ENCODE results near the gene ADCY1.
"Not testable (repeated sequence)": the region's sequence is repeated elsewhere in the genome, so short reads cannot be mapped to it uniquely, and the experiment has no call there.

Gene ADCY1

GRCh38 chr7:45761545-45762205 is 187.5 kb downstream of the ADCY1 start:
- ATAC-seq, H3K9me3 Mint-ChIP-seq, H3K27ac Mint-ChIP-seq: not testable (repeated sequence)

GRCh38 chr7:45762225-45762994 is 188.2 kb downstream of the ADCY1 start:
- peaks cover 20% of the 10 kb centered on the region for H3K4me1 Mint-ChIP-seq
- not testable (repeated sequence) for H3K9me3 Mint-ChIP-seq, H3K4me3 Mint-ChIP-seq, H3K27me3 Mint-ChIP-seq, ATAC-seq, DNase-seq, H3K27ac Mint-ChIP-seq

More at GRCh38 chr7:45761545-45762205, 187.5 kb downstream of the ADCY1 start:
- H3K27me3 Mint-ChIP-seq, H3K4me3 Mint-ChIP-seq, DNase-seq: not testable (repeated sequence)
- peaks cover 16% of the 10 kb centered on the region for H3K4me1 Mint-ChIP-seq

GRCh38 chr7:45768516-45769394 is 194.6 kb downstream of the ADCY1 start:
- peak overlapping the region; percentile 98 for H3K27ac Mint-ChIP-seq
- H3K4me3 Mint-ChIP-seq, result peak overlapping the region; percentile 91 to 94
- not testable (repeated sequence) for H3K27me3 Mint-ChIP-seq, H3K9me3 Mint-ChIP-seq
- ATAC-seq (peak; percentile 99), DNase-seq (peak; percentile 97 to 98)
- H3K4me1 Mint-ChIP-seq, result peaks cover 12% of the 10 kb centered on the region

DNA sequence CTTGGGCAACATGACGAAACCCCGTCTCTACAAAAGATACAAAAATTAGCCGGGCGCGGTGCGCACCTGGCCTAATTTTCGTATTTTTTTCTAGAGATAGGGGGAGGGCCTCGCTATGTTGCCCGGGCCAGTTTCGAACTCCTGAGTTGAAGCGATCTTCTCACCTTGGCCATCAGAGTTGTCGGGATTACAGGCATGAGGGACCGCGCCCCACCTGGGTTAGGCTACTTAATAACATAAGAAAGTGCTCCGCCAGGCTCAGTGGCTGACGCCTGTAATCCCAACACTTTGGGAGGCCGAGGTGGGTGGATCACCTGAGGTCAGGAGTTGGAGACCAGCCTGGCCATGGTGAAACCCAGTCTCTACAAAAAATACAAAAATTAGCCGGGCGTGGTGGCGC is 195.5 kb downstream of the ADCY1 start:
- H3K27me3 Mint-ChIP-seq, H3K9me3 Mint-ChIP-seq, ATAC-seq, DNase-seq: not testable (repeated sequence)
- Mint-ChIP-seq H3K4me3 (peak overlapping the region; percentile 91 to 94), H3K4me1 (peaks cover 11% of the 10 kb centered on the region), H3K27ac (peak overlapping the region; percentile 98)
